Liver (tissue), 9 donors: ENCODE results near the gene RAPSN. TPM values are rescaled to one million over a fixed set of nuclear protein-coding genes. Genes with fewer than 3 reads are reported as not detected.
A peak's percentile ranks its signal among the peaks of the same experiment; 100 is the strongest.

ENCODE experiments used
- DNase-seq: peaks from one replicate; pipeline ENCODE4 v3.0.0-alpha.2; 2017; ENCODE audit warnings: low spot score
- H3K27ac ChIP-seq, 2 donors: one replicate each; pipeline ENCODE4 v1.7.0; 2013; ENCODE audit warnings: inconsistent platforms in 2 of 2, low read length in 2 of 2, control low read depth in 1 of 2, low read depth in 1 of 2, mild to moderate bottlenecking in 1 of 2
- H3K27me3 ChIP-seq, 4 donors: one replicate each; pipeline versions ENCODE4 v1.6.1 to v1.7.0; 2013; ENCODE audit warnings: low read length in 3 of 4, inconsistent platforms in 1 of 4, mild to moderate bottlenecking in 1 of 4, moderate library complexity in 1 of 4; ENCODE audit not compliant: control insufficient read depth in 4 of 4, insufficient read depth in 4 of 4
- H3K36me3 ChIP-seq, 4 donors: one replicate each; pipeline versions ENCODE4 v1.6.1 to v1.7.0; 2013; ENCODE audit warnings: low read length in 3 of 4, mild to moderate bottlenecking in 3 of 4, low read depth in 1 of 4, moderate library complexity in 1 of 4; ENCODE audit not compliant: control insufficient read depth in 4 of 4, insufficient read depth in 3 of 4
- H3K4me1 ChIP-seq, 4 donors: one replicate each; pipeline versions ENCODE4 v1.6.1 to v1.7.0; 2013; ENCODE audit warnings: low read length in 3 of 4, mild to moderate bottlenecking in 3 of 4, moderate library complexity in 1 of 4; ENCODE audit not compliant: control insufficient read depth in 4 of 4, insufficient read depth in 4 of 4
- H3K4me3 ChIP-seq, 3 donors: one replicate each; pipeline versions ENCODE4 v1.6.1 to v1.7.0; 2013; ENCODE audit warnings: low read length in 3 of 3, control low read depth in 1 of 3, low read depth in 1 of 3, mild to moderate bottlenecking in 1 of 3
- H3K9ac ChIP-seq, 2 donors: one replicate each; pipeline ENCODE4 v1.7.0; 2013; ENCODE audit warnings: low read length in 2 of 2, mild to moderate bottlenecking in 2 of 2, moderate library complexity in 2 of 2, control low read depth in 1 of 2, low read depth in 1 of 2
- H3K9me3 ChIP-seq, 4 donors: one replicate each; pipeline versions ENCODE4 v1.6.1 to v1.7.0; 2013; ENCODE audit warnings: low read length in 3 of 4; ENCODE audit not compliant: control insufficient read depth in 4 of 4
- ATF3 ChIP-seq: IDR thresholded peaks from 2 replicates; pipeline ENCODE4 v1.6.1; 2016; ENCODE audit warnings: antibody characterized with exemption
- CTCF ChIP-seq: fragments of 150-350 bp; IDR thresholded peaks from 2 replicates; pipeline ENCODE4 v1.5.1; 2017; ENCODE audit warnings: improper control_type of control experiment, low read depth, low read length; ENCODE audit not compliant: missing input control
- EGR1 ChIP-seq, 2 donors: IDR thresholded peaks; 2 replicates each; pipeline ENCODE4 v1.6.1; 2016 to 2018; ENCODE audit warnings: antibody characterized with exemption in 2 of 2, low read depth in 2 of 2
- FOXA1 ChIP-seq: IDR thresholded peaks from 2 replicates; pipeline ENCODE4 v1.6.1; 2016; ENCODE audit warnings: antibody characterized with exemption
- FOXA2 ChIP-seq: IDR thresholded peaks from 2 replicates; pipeline ENCODE4 v1.6.1; 2016; ENCODE audit warnings: antibody characterized with exemption
- GABPA ChIP-seq, 2 donors: IDR thresholded peaks in 1 of 2; conservative IDR thresholded peaks in 1 of 2; 2 replicates each; pipeline ENCODE4 v1.6.1; 2016; ENCODE audit warnings: antibody characterized with exemption in 2 of 2, mild to moderate bottlenecking in 1 of 2, moderate library complexity in 1 of 2
- HNF4A ChIP-seq, 2 donors: conservative IDR thresholded peaks; 2 replicates each; pipeline ENCODE4 v1.6.1; 2016; ENCODE audit warnings: antibody characterized with exemption in 2 of 2, mild to moderate bottlenecking in 2 of 2
- HNF4G ChIP-seq: IDR thresholded peaks from 2 replicates; pipeline ENCODE4 v1.6.1; 2016; ENCODE audit warnings: antibody characterized with exemption
- JUND ChIP-seq, 2 donors: IDR thresholded peaks; 2 replicates each; pipeline ENCODE4 v1.6.1; 2016; ENCODE audit warnings: antibody characterized with exemption in 2 of 2
- MAX ChIP-seq: IDR thresholded peaks from 2 replicates; pipeline ENCODE4 v1.6.1; 2016; ENCODE audit warnings: antibody characterized with exemption
- NR2F2 ChIP-seq: IDR thresholded peaks from 2 replicates; pipeline ENCODE4 v1.6.1; 2016; ENCODE audit warnings: antibody characterized with exemption
- RAD21 ChIP-seq, 2 donors: IDR thresholded peaks; 2 replicates each; pipeline ENCODE4 v1.6.1; 2016; ENCODE audit warnings: antibody characterized with exemption in 2 of 2, mild to moderate bottlenecking in 2 of 2
- REST ChIP-seq: IDR thresholded peaks from 2 replicates; pipeline ENCODE4 v1.6.1; 2016; ENCODE audit warnings: antibody characterized with exemption, mild to moderate bottlenecking
- RXRA ChIP-seq, 2 donors: IDR thresholded peaks; 2 replicates each; pipeline ENCODE4 v1.6.1; 2017 to 2018; ENCODE audit warnings: antibody characterized with exemption in 2 of 2, mild to moderate bottlenecking in 1 of 2
- SP1 ChIP-seq: IDR thresholded peaks from 2 replicates; pipeline ENCODE4 v1.6.1; 2018; ENCODE audit warnings: antibody characterized with exemption, mild to moderate bottlenecking
- TAF1 ChIP-seq: conservative IDR thresholded peaks from 2 replicates; pipeline ENCODE4 v1.6.1; 2016; ENCODE audit warnings: antibody characterized with exemption, mild to moderate bottlenecking
- ZBTB33 ChIP-seq: IDR thresholded peaks from 2 replicates; pipeline ENCODE4 v1.6.1; 2016; ENCODE audit warnings: antibody characterized with exemption
- WGBS: extraction: QIAGEN DNeasy Blood & Tissue Kit; methylation state at CpG from one replicate; pipeline ENCODE4 v1.1.7; 2013; 5-methylcytosine and 5-hydroxymethylcytosine counted together
- polyA plus RNA-seq, 2 donors: library from polyadenylated mRNA; stranded (reverse) in 1 of 2; unstranded in 1 of 2; fragments of 200-250 nt in 1 of 2; fragments of >200 nt in 1 of 2; fragmentation: Nextera tagmentation in 1 of 2; extraction: Ambion mirVana in 1 of 2; gene quantifications; one replicate each; pipeline versions ENCODE4 v1.2.1 to v1.2.3, GENCODE V29; 2013 to 2015
- total RNA-seq, 2 donors: library from RNA; depleted of rRNA; stranded (reverse); fragments of >200 nt; gene quantifications; one replicate each; pipeline ENCODE4 v1.2.3, GENCODE V29; 2014
- donor health status: healthy.
- donor health status: healthy.
- donor health status: healthy.
- donor health status: healthy.
- donor health status: healthy.

Gene RAPSN
- total and polyA plus RNA-seq, 4 donors = 0.12 to 0.59 (median 0.28) TPM; not detected in 1

DNA sequence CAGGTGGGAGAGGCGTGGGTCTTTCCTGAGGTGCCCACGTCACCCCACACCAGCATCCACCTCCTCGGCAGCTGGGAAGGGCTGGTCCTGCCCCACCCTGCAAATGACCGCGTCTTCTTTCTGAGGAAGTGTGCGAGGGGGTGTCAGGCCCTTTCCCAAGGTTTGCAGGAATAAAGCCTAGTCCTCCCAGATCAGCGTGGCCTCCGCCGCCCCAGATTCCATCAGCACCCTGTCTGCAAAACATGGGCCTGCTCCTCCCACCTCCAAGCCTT lies 55.0 kb downstream of the RAPSN start (continued):
- TF ChIP-seq CTCF = no peak
- TF ChIP-seq FOXA1 = no peak
- TF ChIP-seq SP1 = no peak

DNA sequence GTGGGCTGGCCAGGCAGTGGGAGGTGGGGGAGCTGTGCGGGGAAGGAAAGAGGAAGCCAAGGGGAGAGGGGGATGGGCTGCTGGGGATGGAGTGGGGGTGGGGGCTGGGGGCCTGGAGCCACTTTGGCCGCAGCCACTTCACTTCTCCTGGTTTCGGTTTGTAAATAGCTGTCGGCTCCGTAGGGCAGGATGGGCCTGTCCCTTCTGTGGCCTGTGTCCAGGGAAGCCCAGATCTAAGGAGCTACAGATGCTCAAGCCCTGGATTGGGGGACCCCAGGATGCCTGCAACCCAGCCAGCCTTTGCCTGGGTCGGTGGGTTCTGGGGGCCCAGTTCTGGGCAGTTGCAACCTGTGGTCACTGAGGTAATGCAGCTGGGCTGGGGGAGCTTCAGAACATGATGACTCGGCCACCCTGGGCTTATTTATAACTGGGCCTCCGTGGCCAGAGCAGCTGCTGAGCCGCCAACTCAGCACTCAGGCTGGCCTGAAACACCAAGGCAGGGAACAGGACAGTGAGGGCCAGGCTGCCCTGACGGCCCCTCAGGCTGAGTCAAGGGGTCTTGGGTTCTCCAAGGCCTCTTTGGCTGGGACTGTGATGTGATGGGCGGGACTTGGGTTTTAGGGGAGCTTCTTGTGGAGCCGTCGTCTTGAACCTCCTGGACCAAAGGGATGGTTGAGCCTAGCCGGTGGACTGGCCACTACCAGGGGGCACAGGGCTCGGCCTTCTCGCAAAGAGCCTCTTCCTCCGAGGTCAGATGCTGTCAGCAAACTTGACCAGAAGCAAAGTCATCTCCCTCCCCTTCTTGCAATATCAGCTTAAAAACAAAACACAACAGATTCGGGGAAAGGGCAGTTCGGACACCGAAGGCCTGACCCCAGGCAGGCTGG lies 55.5 kb downstream of the RAPSN start:
- no peaks in the 10 kb centered on the region for H3K9me3 ChIP-seq
- peak; percentile 37 for DNase-seq
- H3K36me3 ChIP-seq = no peaks in the 10 kb centered on the region
- H3K4me3 ChIP-seq = no peak overlapping the region
- H3K4me1 ChIP-seq = peaks cover 0 to 7% (median 0%) of the 10 kb centered on the region in 4 donors
- WGBS = 75% methylated on average over 20 of the region's 20 CpGs
- no peak overlapping the region for H3K9ac ChIP-seq
- H3K27me3 ChIP-seq = no peaks in the 10 kb centered on the region
- H3K27ac ChIP-seq = peak overlapping the region; percentile 75 to 87
- TF ChIP-seq RAD21 (IDR thresholded peaks at IDR 0.05) = no peak
- TF ChIP-seq EGR1 (IDR thresholded peaks at IDR 0.05; ENCODE audit: low read depth in 2 of 2) = no peak
- TF ChIP-seq RXRA (IDR thresholded peaks at IDR 0.05) = no peak
- TF ChIP-seq HNF4G = no peak
- TF ChIP-seq HNF4A (conservative IDR thresholded peaks at IDR 0.05) = no peak
- no peak for TF ChIP-seq CTCF
- no peak for TF ChIP-seq MAX
- no peak for TF ChIP-seq FOXA1
- TF ChIP-seq ZBTB33 = no peak
- TF ChIP-seq ATF3 = no peak
- no peak for TF ChIP-seq FOXA2
- TF ChIP-seq NR2F2 = no peak
- TF ChIP-seq TAF1 = no peak
- TF ChIP-seq REST = no peak
- TF ChIP-seq SP1 = no peak
- TF ChIP-seq GABPA (IDR thresholded peaks at IDR 0.05 in 1 of 2, conservative IDR thresholded peaks at IDR 0.05 in 1 of 2) = no peak
- no peak for TF ChIP-seq JUND (IDR thresholded peaks at IDR 0.05)
